ENCODE measurements around the gene DACH1.

DNA sequence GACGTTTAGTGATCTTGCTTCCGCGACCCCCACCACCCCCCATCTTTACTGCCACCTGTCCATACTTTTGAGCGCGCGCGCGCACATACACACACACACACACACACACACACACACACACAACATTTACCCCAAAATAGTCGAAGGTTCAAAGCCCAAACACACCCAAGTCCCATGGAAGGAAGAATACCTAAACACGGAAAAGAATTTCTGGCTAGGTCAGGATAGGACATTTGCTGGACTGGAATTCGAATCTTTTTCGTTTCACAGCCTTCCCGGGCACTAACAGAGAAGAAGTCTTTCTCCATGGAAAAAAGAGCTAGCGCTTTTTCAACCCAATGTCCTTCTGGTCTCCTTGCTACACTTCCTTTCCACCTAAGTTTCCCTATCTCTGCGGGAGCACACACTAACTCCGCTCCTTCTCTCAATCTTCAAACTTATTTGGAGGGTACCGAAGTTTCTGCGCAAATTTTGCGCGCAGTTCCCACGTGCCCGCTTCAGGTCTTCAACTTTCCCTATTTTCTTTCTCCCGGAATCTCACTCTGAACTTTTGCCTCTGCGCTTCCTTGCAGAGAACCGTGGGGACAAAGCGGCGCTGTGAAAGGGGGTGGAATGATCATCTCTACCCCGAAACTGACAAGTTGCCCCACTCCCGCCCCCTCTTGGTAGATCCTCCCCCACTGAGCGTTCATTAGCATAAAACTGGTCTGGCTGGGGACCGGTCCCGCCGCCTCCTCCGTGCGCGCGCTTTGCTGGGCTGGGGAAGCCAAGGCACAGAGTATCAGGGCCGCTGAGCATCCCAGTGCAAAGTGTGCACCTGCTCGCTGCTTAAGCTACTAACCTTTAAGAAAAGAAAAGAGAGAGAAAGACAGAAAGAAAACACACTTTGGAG lies 2.7 kb downstream of the DACH1 start:
- no peak for TF ChIP-seq CSDC2 (CRISPR knock-in tag; IDR thresholded peaks at IDR 0.05)
- TF ChIP-seq ISL1 (CRISPR knock-in tag; IDR thresholded peaks at IDR 0.05) = no peak
- TF ChIP-seq ZNF70 (CRISPR knock-in tag; IDR thresholded peaks at IDR 0.05) = no peak
- TF ChIP-seq, protein P1, sequence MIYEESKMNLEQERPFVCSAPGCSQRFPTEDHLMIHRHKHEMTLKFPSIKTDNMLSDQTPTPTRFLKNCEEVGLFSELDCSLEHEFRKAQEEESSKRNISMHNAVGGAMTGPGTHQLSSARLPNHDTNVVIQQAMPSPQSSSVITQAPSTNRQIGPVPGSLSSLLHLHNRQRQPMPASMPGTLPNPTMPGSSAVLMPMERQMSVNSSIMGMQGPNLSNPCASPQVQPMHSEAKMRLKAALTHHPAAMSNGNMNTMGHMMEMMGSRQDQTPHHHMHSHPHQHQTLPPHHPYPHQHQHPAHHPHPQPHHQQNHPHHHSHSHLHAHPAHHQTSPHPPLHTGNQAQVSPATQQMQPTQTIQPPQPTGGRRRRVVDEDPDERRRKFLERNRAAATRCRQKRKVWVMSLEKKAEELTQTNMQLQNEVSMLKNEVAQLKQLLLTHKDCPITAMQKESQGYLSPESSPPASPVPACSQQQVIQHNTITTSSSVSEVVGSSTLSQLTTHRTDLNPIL (CRISPR knock-in tag; IDR thresholded peaks at IDR 0.05; ENCODE audit: low read depth) = no peak
- no peak for TF ChIP-seq TCF4 (CRISPR knock-in tag; IDR thresholded peaks at IDR 0.05; ENCODE audit: borderline replicate concordance)
- no peak for TF ChIP-seq ESRRG (CRISPR knock-in tag; IDR thresholded peaks at IDR 0.05)
- no peak for TF ChIP-seq GLIS3 (CRISPR knock-in tag; IDR thresholded peaks at IDR 0.05)
- TF ChIP-seq ZFP3 (CRISPR knock-in tag; IDR thresholded peaks at IDR 0.05) = no peak
- TF ChIP-seq ARNTL (CRISPR knock-in tag; IDR thresholded peaks at IDR 0.05; ENCODE audit: borderline replicate concordance, low read depth) = no peak
- no peak for TF ChIP-seq SNAI2 (CRISPR knock-in tag; IDR thresholded peaks at IDR 0.05)

All from SK-N-SH treated with all-trans-retinoic acid at 6 μM for 48 hours (cell line).